Mesenchymal stem cell (in vitro differentiated cells and primary cell): ENCODE measurements around the gene PLRG1. TPM values are rescaled to one million over a fixed set of nuclear protein-coding genes. Genes with fewer than 3 reads are reported as not detected.

Experiments used
- small RNA-seq: library from polyadenylated mRNA; stranded (forward); fragments of <200 nt; extraction: miRNeasy Mini kit (QIAGEN cat#:217004); gene quantifications from one replicate; pipeline ENCODE3, GENCODE V24; 2013; ENCODE audit warnings: low read depth

PLRG1 gene

Small RNAs within 50 kb of the gene (small RNA-seq; reads per million reads assigned to genes)
- gene RNU6-1285P = not detected
